ENCODE data around the gene ACSM6.
"Not testable (repeated sequence)": the region's sequence is repeated elsewhere in the genome, so short reads cannot be mapped to it uniquely, and the experiment has no call there.

The ACSM6 gene

GRCh38 chr10:95193944-95194343 is at the start of gene ACSM6:
Gene ACSM6 (plus strand): TSS chr10:95194238. CDS start chr10:95194486, 248 bp downstream.
- DNase-seq (ENCODE audit: low spot score): no peak

GRCh38 chr10:95168694-95169093 is 25.3 kb upstream of the ACSM6 start:
- no peak for DNase-seq (ENCODE audit: low spot score)

- no peak for DNase-seq (ENCODE audit: low spot score)
These were observed 24.5 kb upstream of the ACSM6 start for GRCh38 chr10:95169522-95169921.

- DNase-seq (ENCODE audit: low spot score): no peak
These were observed 23.2 kb upstream of the ACSM6 start for GRCh38 chr10:95170790-95171189.

- DNase-seq (ENCODE audit: low spot score): no peak
These were observed 22.7 kb upstream of the ACSM6 start for GRCh38 chr10:95171336-95171735.

GRCh38 chr10:95172851-95173250 is 21.2 kb upstream of the ACSM6 start:
- no peak for DNase-seq (ENCODE audit: low spot score)

GRCh38 chr10:95176101-95176500 is 17.9 kb upstream of the ACSM6 start:
- DNase-seq (ENCODE audit: low spot score): no peak

- no peak for DNase-seq (ENCODE audit: low spot score)
These were observed 16.6 kb upstream of the ACSM6 start for GRCh38 chr10:95177429-95177828.

- no peak for DNase-seq (ENCODE audit: low spot score)
These were observed 15.8 kb upstream of the ACSM6 start for GRCh38 chr10:95178266-95178665.

GRCh38 chr10:95178797-95179196 is 15.2 kb upstream of the ACSM6 start:
- DNase-seq (ENCODE audit: low spot score): no peak

- DNase-seq (ENCODE audit: low spot score): no peak
These were observed 12.3 kb upstream of the ACSM6 start for GRCh38 chr10:95181726-95182125.

- DNase-seq (ENCODE audit: low spot score): peak; percentile 57
These were observed 10.5 kb upstream of the ACSM6 start for GRCh38 chr10:95183271-95184230.

- DNase-seq (ENCODE audit: low spot score): no peak
These were observed 6.4 kb upstream of the ACSM6 start for GRCh38 chr10:95187617-95188016.

GRCh38 chr10:95188593-95188992 is 5.4 kb upstream of the ACSM6 start:
- no peak for DNase-seq (ENCODE audit: low spot score)

- DNase-seq (ENCODE audit: low spot score): peak; percentile 71
These were observed 2.0 kb downstream of the ACSM6 start for GRCh38 chr10:95196046-95196445.

GRCh38 chr10:95201736-95202135 is 7.7 kb downstream of the ACSM6 start:
- DNase-seq (ENCODE audit: low spot score): no peak

- not testable (repeated sequence) for DNase-seq (ENCODE audit: low spot score)
These were observed 8.8 kb downstream of the ACSM6 start for GRCh38 chr10:95202865-95203264.

- DNase-seq (ENCODE audit: low spot score): no peak
These were observed 14.8 kb downstream of the ACSM6 start for GRCh38 chr10:95208702-95209391.

- no peak for DNase-seq (ENCODE audit: low spot score)
These were observed 15.6 kb downstream of the ACSM6 start for GRCh38 chr10:95209509-95210127.

GRCh38 chr10:95211606-95212279 is 17.7 kb downstream of the ACSM6 start:
- no peak for DNase-seq (ENCODE audit: low spot score)

- DNase-seq (ENCODE audit: low spot score): no peak
These were observed 20.3 kb downstream of the ACSM6 start for GRCh38 chr10:95214369-95214768.

GRCh38 chr10:95214793-95215192 is 20.8 kb downstream of the ACSM6 start:
- no peak for DNase-seq (ENCODE audit: low spot score)

Measured in pons (tissue), 1 donor.